H1 (cell line): ENCODE measurements around the gene CDH10. TPM values are rescaled to one million over a fixed set of nuclear protein-coding genes. Genes with fewer than 3 reads are reported as not detected.

Experiments used
- CTCF ChIA-PET: fragments of 300-600 bp; sonication (Branson Sonifier 250); formaldehyde crosslinking; loops from one replicate; lab custom pipeline; 2021; ENCODE audit not compliant: partially characterized antibody; lab: Charles Lee
- POLR2A ChIA-PET: fragments of 300-600 bp; sonication (Branson Sonifier 250); formaldehyde crosslinking; loops from one replicate; lab custom pipeline; 2021; ENCODE audit warnings: inconsistent platforms; ENCODE audit not compliant: partially characterized antibody; lab: Charles Lee
- DNase-seq, 2 experiments: peaks; one replicate each; pipeline versions ENCODE4 v3.0.0 to v3.0.0-alpha.2; 2010 to 2022; ENCODE audit warnings: low spot score in 2 of 2, low read depth in 1 of 2, mixed read lengths in 1 of 2
- FAIRE-seq: peaks from 2 replicates; lab custom pipeline; 2011; peaks lifted over from hg19 to GRCh38; lab: Jason Lieb, UNC
- H2AFZ ChIP-seq: 2 replicates; pipeline ENCODE4 v1.8.1; 2012; ENCODE audit warnings: low read length, inconsistent platforms
- H2AK5ac ChIP-seq: 2 replicates; pipeline ENCODE4 v1.6.1; 2013; ENCODE audit warnings: low read depth, low read length
- H2BK120ac ChIP-seq: replicated peaks from 2 replicates; pipeline ENCODE3; 2013; ENCODE audit warnings: low read depth, low read length, inconsistent platforms
- H2BK12ac ChIP-seq: 2 replicates; pipeline ENCODE4 v1.6.1; 2013; ENCODE audit warnings: low read depth, low read length
- H2BK15ac ChIP-seq: 2 replicates; pipeline ENCODE4 v1.6.1; 2013; ENCODE audit warnings: low read length
- H2BK20ac ChIP-seq: 2 replicates; pipeline ENCODE4 v1.6.1; 2013; ENCODE audit warnings: low read length
- H2BK5ac ChIP-seq: 2 replicates; pipeline ENCODE4 v1.6.1; 2013; ENCODE audit warnings: low read depth, low read length
- H3K14ac ChIP-seq: 2 replicates; pipeline ENCODE4 v1.6.1; 2013; ENCODE audit warnings: inconsistent platforms; ENCODE audit not compliant: insufficient read length
- H3K18ac ChIP-seq: 2 replicates; pipeline ENCODE4 v1.6.1; 2013; ENCODE audit warnings: low read length; ENCODE audit errors: extremely low read depth
- H3K23ac ChIP-seq: 2 replicates; pipeline ENCODE4 v1.6.1; 2013; ENCODE audit warnings: inconsistent platforms; ENCODE audit not compliant: insufficient read length
- H3K23me2 ChIP-seq: 2 replicates; pipeline ENCODE4 v1.6.1; 2013; ENCODE audit warnings: low read depth, low read length
- H3K27ac ChIP-seq: 2 replicates; pipeline ENCODE4 v1.6.1; 2011; ENCODE audit warnings: low read depth, low read length, inconsistent platforms
- H3K27me3 ChIP-seq, 4 experiments: replicated peaks in 1 of 4; 1 replicate in 1 of 4; 2 replicates in 3 of 4; pipeline versions ENCODE4 v1.6.1 to v1.8.1; 2011 to 2013; ENCODE audit warnings: low read length in 3 of 4, mild to moderate bottlenecking in 3 of 4, inconsistent platforms in 2 of 4, mixed read lengths in 2 of 4, moderate library complexity in 1 of 4; ENCODE audit not compliant: control insufficient read depth in 3 of 4, insufficient read depth in 3 of 4; ENCODE audit errors: extremely low read depth in 1 of 4
- H3K36me3 ChIP-seq, 4 experiments: 2 replicates each; pipeline versions ENCODE4 v1.6.1 to v1.8.1; 2011 to 2013; ENCODE audit warnings: mild to moderate bottlenecking in 4 of 4, low read length in 3 of 4, moderate library complexity in 2 of 4, control low read depth in 1 of 4, inconsistent platforms in 1 of 4; ENCODE audit not compliant: insufficient read depth in 4 of 4, control insufficient read depth in 2 of 4
- H3K4ac ChIP-seq: replicated peaks from 2 replicates; pipeline ENCODE3; 2013; ENCODE audit warnings: low read length, low read depth, mixed read lengths, inconsistent platforms; ENCODE audit not compliant: insufficient read length
- H3K4me1 ChIP-seq, 4 experiments: replicated peaks in 1 of 4; 1 replicate in 1 of 4; 2 replicates in 3 of 4; pipeline versions ENCODE4 v1.6.1 to v1.8.1; 2011 to 2013; ENCODE audit warnings: low read length in 3 of 4, inconsistent platforms in 2 of 4, mixed read lengths in 1 of 4; ENCODE audit not compliant: insufficient read depth in 4 of 4, control insufficient read depth in 3 of 4
- H3K4me2 ChIP-seq, 2 experiments: 2 replicates each; pipeline versions ENCODE4 v1.6.1 to v1.8.1; 2011 to 2013; ENCODE audit warnings: low read depth in 2 of 2, low read length in 2 of 2, control low read depth in 1 of 2, inconsistent platforms in 1 of 2, mild to moderate bottlenecking in 1 of 2; ENCODE audit not compliant: insufficient read depth in 1 of 2
- H3K4me3 ChIP-seq, 4 experiments: fragments of 200-600, 300-600 bp in 1 of 4; sonication (generic), shearing (Covaris generic), sonication (Bioruptor Twin) in 1 of 4; 2 replicates each; pipeline versions ENCODE4 v1.5.1 to v1.8.1; 2011 to 2016; ENCODE audit warnings: low read length in 4 of 4, low read depth in 3 of 4, control low read depth in 2 of 4, inconsistent platforms in 2 of 4, mild to moderate bottlenecking in 2 of 4, mixed read lengths in 1 of 4, moderate library complexity in 1 of 4; ENCODE audit not compliant: insufficient read depth in 2 of 4; ENCODE audit errors: extremely low read depth in 1 of 4
- H3K56ac ChIP-seq: replicated peaks from 2 replicates; pipeline ENCODE3; 2013; ENCODE audit warnings: low read depth, mild to moderate bottlenecking, mixed read lengths, low read length, inconsistent platforms; ENCODE audit not compliant: insufficient read length
- H3K79me1 ChIP-seq: 2 replicates; pipeline ENCODE4 v1.6.1; 2013; ENCODE audit warnings: low read depth, low read length, control low read depth
- H3K79me2 ChIP-seq, 2 experiments: 2 replicates each; pipeline versions ENCODE4 v1.6.1 to v1.8.1; 2012 to 2013; ENCODE audit warnings: low read length in 2 of 2, mild to moderate bottlenecking in 2 of 2, inconsistent platforms in 1 of 2; ENCODE audit not compliant: insufficient read depth in 2 of 2, control insufficient read depth in 1 of 2
- H3K9ac ChIP-seq, 4 experiments: replicated peaks in 1 of 4; 1 replicate in 1 of 4; 2 replicates in 3 of 4; pipeline versions ENCODE4 v1.6.1 to v1.8.1; 2011 to 2013; ENCODE audit warnings: low read depth in 3 of 4, low read length in 3 of 4, control low read depth in 2 of 4, mild to moderate bottlenecking in 2 of 4, moderate library complexity in 2 of 4, inconsistent platforms in 1 of 4; ENCODE audit errors: extremely low read depth in 1 of 4
- H3K9me3 ChIP-seq, 2 experiments: 2 replicates each; pipeline versions ENCODE4 v1.6.1 to v1.8.1; 2012 to 2013; ENCODE audit warnings: mild to moderate bottlenecking in 2 of 2, moderate library complexity in 2 of 2, control low read depth in 1 of 2, inconsistent platforms in 1 of 2, low read depth in 1 of 2, low read length in 1 of 2, mixed read lengths in 1 of 2; ENCODE audit not compliant: insufficient read depth in 2 of 2
- H4K20me1 ChIP-seq, 2 experiments: replicated peaks in 1 of 2; 2 replicates each; pipeline versions ENCODE3 to v1.8.1; 2011 to 2013; ENCODE audit warnings: inconsistent platforms in 2 of 2, low read length in 2 of 2, mild to moderate bottlenecking in 1 of 2; ENCODE audit not compliant: insufficient read depth in 2 of 2, control insufficient read depth in 1 of 2
- H4K5ac ChIP-seq: 2 replicates; pipeline ENCODE4 v1.6.1; 2013; ENCODE audit warnings: low read length, low read depth, mixed read lengths, inconsistent platforms; ENCODE audit not compliant: insufficient read length
- H4K8ac ChIP-seq: 2 replicates; pipeline ENCODE4 v1.8.0; 2013; ENCODE audit warnings: mild to moderate bottlenecking, moderate library complexity, low read length, inconsistent platforms; ENCODE audit not compliant: insufficient read depth; ENCODE audit errors: extremely low read depth
- H4K91ac ChIP-seq: replicated peaks from 2 replicates; pipeline ENCODE3; 2013; ENCODE audit warnings: low read length, mixed read lengths, inconsistent platforms; ENCODE audit not compliant: insufficient read length
- BACH1 ChIP-seq: IDR thresholded peaks from 2 replicates; pipeline ENCODE4 v1.6.1; 2012; ENCODE audit warnings: low read length, improper control_type of control experiment
- CBX8 ChIP-seq: fragments of 300-800, 300-1000 bp; sonication (generic); IDR thresholded peaks from 2 replicates; pipeline ENCODE4 v1.7.1; 2016; ENCODE audit warnings: low read depth, low read length, borderline replicate concordance
- EGR1 ChIP-seq: IDR thresholded peaks from 2 replicates; pipeline ENCODE4 v1.6.1; 2011; ENCODE audit warnings: low read depth, low read length, borderline replicate concordance
- RAD21 ChIP-seq, 2 experiments: IDR thresholded peaks in 1 of 2; conservative IDR thresholded peaks in 1 of 2; 2 replicates each; pipeline ENCODE4 v1.6.1; 2011; ENCODE audit warnings: low read depth in 2 of 2, low read length in 2 of 2, improper control_type of control experiment in 1 of 2, inconsistent platforms in 1 of 2, mild to moderate bottlenecking in 1 of 2, moderate library complexity in 1 of 2
- SAP30 ChIP-seq: fragments of 300-600 bp; sonication (generic); IDR thresholded peaks from 2 replicates; pipeline ENCODE4 v1.7.1; 2012; ENCODE audit warnings: low read length, moderate library complexity, mild to moderate bottlenecking, inconsistent platforms; ENCODE audit not compliant: insufficient read depth, insufficient replicate concordance
- SIRT6 ChIP-seq: IDR thresholded peaks from one replicate; pipeline ENCODE4 v1.7.1; 2012; ENCODE audit warnings: low read length, inconsistent platforms
- SIX5 ChIP-seq: IDR thresholded peaks from 2 replicates; pipeline ENCODE4 v1.6.1; 2011; ENCODE audit warnings: mild to moderate bottlenecking, low read depth, low read length
- SP4 ChIP-seq: IDR thresholded peaks from 2 replicates; pipeline ENCODE4 v1.6.1; 2012; ENCODE audit warnings: low read length, inconsistent platforms
- YY1 ChIP-seq: IDR thresholded peaks from 2 replicates; pipeline ENCODE4 v1.6.1; 2011; ENCODE audit warnings: low read depth, mild to moderate bottlenecking, low read length
- WGBS, 2 experiments: shearing (Covaris generic) in 1 of 2; methylation state at CpG; one replicate each; pipeline versions ENCODE4 v1.1.6 to v1.1.7; 2013 to 2015; ENCODE audit warnings: low lambda C conversion rate in 2 of 2, mixed read lengths in 2 of 2, inconsistent platforms in 1 of 2, low coverage in 1 of 2, missing lambda C conversion rate in 1 of 2; ENCODE audit not compliant: insufficient replicate concordance in 2 of 2, insufficient coverage in 1 of 2, insufficient read length in 1 of 2; ENCODE audit errors: extremely low coverage in 1 of 2, missing lambda C conversion rate in 1 of 2; 5-methylcytosine and 5-hydroxymethylcytosine counted together
- polyA plus RNA-seq, 7 experiments: library from polyadenylated mRNA; depleted of rRNA in 3 of 7; stranded (reverse) in 5 of 7; unstranded in 2 of 7; fragments of >200 nt in 5 of 7; fragments of 200-250 nt in 2 of 7; gene quantifications; 1 replicate in 5 of 7; 2 replicates in 1 of 7; 4 replicates in 1 of 7; pipeline versions ENCODE4 v1.2.1 to v1.2.3, GENCODE V29; 2011 to 2013; ENCODE audit warnings: missing spikeins in 2 of 7, mixed read lengths in 2 of 7
- total RNA-seq: library from RNA; stranded (reverse); fragmentation: NEBNext Ultra II Directional; extraction: Animal tissue kit (Norgen Biotek cat#: 25700); gene quantifications from 2 replicates; pipeline ENCODE4 v1.2.1, GENCODE V29; 2021

CDH10 gene
- total and polyA plus RNA-seq, 2 of the 8 experiments (the other 6 are each of a cell fraction or from before 2014, with no cell fraction given): 0.11 TPM; not detected in 1

- Histone ChIP-seq H2AK5ac (no peak overlapping the region), H2BK5ac (no peak overlapping the region), H3K4me1 (no peaks in the 10 kb centered on the region), H2BK20ac (no peak overlapping the region), H3K27ac (no peak overlapping the region), H3K4ac (no peak overlapping the region), H4K91ac (no peak overlapping the region), H2AFZ (no peak overlapping the region), H3K36me3 (no peaks in the 10 kb centered on the region), H3K56ac (no peak overlapping the region), H3K4me3 (no peak overlapping the region), H2BK120ac (no peak overlapping the region), H3K18ac (no peak overlapping the region), H2BK15ac (no peak overlapping the region), H4K5ac (no peak overlapping the region), H4K20me1 (no peaks in the 10 kb centered on the region), H3K79me2 (no peaks in the 10 kb centered on the region), H3K23me2 (no peaks in the 10 kb centered on the region), H3K9me3 (no peaks in the 10 kb centered on the region; a peak in 1 of 4 replicates), H3K27me3 (no peaks in the 10 kb centered on the region), H4K8ac (no peak overlapping the region), H3K14ac (no peak overlapping the region), H3K23ac (no peak overlapping the region), H3K4me2 (no peak overlapping the region), H2BK12ac (no peak overlapping the region), H3K9ac (no peak overlapping the region), H3K79me1 (no peaks in the 10 kb centered on the region)
- ChIA-PET CTCF (no interaction called here), POLR2A (no interaction called here)
- FAIRE-seq: no peak
- TF ChIP-seq CBX8 (no peak), SIRT6 (no peak), YY1 (no peak), EGR1 (no peak), SP4 (no peak), SIX5 (no peak), RAD21 (IDR thresholded peaks at IDR 0.05 in 1 of 2, conservative IDR thresholded peaks at IDR 0.05 in 1 of 2; ENCODE audit: low read depth in 2 of 2, low read length in 2 of 2) (no peak), SAP30 (no peak), BACH1 (no peak)
- DNase-seq: no peak
- WGBS, 2 experiments: 78% methylated on average over 5 of the region's 5 CpGs; no CpG with 5 or more reads in 1 of the 2 experiments
Measured at GRCh38 chr5:24497591-24498157, 147.1 kb downstream of the CDH10 start.
